B cell (primary cell): ENCODE measurements around the gene NSUN6.

Source experiments
- CTCF ChIP-seq: fragments of 200-600 bp; IDR thresholded peaks from one replicate; pipeline ENCODE4 v1.8.0; 2022; ENCODE audit warnings: antibody characterized with exemption, mild to moderate bottlenecking
- EZH2 ChIP-seq: IDR thresholded peaks from 2 replicates; pipeline ENCODE4 v1.6.1; 2012; ENCODE audit warnings: borderline replicate concordance, low read depth, mild to moderate bottlenecking, moderate library complexity, low read length; ENCODE audit not compliant: insufficient read depth, poor library complexity, severe bottlenecking

GRCh38 chr10:18681971-18682411, 30.6 kb upstream of the NSUN6 start:
- TF ChIP-seq CTCF (no peak), EZH2 (no peak)
